LoVo (cell line): ENCODE measurements around the gene ELP1.
"Not testable (repeated sequence)": the region's sequence is repeated elsewhere in the genome, so short reads cannot be mapped to it uniquely, and the experiment has no call there.

Experiments used
- DNase-seq: peaks from one replicate; pipeline ENCODE4 v3.0.0-alpha.2; 2016; ENCODE audit warnings: low spot score

ELP1 gene

DNA sequence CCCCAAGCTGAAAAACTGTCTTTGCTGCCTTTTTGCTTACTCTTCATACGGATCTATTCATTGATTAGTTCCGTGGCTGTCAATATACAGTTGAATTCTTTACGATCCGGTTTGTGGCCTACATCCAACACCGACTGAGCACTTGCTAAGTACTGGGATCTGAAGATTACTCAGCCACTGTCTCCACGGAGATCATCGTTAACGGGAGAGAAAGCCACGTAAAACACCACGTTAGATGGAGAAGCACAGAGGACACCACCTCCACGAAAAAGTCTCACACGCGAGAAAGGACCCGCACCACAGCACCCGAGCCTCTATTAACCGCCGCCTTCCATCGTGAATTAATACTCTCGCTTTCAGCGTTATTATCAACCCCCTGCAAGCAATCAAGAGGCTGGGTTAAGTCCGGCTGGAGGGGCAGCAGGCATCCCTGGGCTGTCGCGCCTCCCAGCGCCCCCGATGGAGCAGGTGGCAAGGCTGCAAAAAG lies 650 bp downstream of the ELP1 start:
- peak; percentile 7 for DNase-seq

DNA sequence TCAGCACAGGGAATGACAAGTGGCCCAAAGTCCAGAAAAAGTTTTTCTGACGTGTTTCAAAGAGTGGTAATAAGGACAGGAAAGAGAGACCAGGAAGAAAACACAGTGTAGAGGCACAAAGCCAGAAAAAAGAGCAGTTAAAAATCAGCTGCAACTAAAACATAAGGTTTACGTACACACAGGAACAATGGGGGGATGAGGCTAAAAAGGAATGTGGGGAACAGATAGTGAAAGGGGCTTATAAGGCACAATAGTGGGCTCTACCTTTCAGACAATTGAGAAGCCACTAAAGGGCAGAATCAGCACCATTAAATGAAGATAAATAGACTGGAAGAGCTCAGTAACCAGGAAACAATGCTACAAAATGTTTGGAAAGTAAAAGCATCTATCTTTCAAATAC lies 5.5 kb downstream of the ELP1 start:
- DNase-seq, result no peak

DNA sequence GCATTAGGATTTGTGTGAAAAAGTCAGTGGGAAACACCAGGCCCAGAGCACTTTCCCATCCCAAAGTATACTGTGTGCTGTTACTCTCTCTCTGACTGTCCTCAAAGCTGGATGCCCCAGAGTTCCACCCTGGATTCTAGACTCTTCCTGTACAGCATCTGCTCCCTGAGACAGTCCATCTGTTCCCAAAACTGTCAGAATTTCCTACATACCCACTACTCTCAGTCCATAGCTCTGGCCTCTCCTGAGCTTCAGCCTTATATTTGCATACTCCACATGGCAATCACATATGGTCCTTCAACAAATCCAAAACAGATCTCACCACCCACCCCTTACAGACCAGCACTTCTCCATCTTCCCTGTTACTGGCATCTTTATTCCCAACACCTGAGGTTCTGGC lies 9.5 kb downstream of the ELP1 start:
- no peak for DNase-seq

DNA sequence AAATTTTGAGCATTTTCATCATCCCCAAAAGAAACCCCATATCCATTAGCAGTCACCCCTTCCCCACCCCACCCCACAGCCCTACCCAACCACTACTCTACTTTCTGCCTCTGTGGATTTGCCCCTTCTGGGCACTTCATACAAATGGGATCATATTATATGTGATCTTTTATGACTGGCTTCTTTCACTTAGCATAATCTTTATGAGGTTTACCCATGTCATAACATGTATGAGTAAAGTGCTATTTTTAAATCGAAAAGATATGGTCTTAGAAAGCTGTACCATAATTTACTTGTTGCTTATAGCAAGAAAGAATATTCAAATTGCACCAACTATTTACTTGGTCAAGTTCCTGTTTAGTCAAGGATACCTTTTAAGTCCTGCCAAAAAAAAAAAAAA lies 12.7 kb downstream of the ELP1 start:
- no peak for DNase-seq

DNA sequence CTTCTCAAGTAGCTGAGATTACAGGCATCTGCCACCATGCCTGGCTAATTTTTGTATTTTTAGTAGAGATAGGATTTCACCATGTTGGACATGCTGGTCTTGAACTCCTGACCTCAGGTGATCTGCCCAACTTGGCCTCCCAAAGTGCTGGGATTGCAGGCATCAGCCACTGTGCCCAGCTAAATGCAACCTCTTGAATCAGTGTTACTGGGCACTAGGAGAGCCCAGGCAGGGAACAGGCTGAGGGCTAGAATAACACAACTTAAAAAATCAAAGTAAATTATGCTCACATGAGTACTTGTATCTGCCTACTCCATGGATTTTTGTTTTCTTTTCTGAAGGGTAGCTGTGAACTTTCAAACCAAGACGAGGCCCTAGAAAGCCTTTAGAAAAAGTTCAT lies 13.5 kb downstream of the ELP1 start:
- not testable (repeated sequence) for DNase-seq

DNA sequence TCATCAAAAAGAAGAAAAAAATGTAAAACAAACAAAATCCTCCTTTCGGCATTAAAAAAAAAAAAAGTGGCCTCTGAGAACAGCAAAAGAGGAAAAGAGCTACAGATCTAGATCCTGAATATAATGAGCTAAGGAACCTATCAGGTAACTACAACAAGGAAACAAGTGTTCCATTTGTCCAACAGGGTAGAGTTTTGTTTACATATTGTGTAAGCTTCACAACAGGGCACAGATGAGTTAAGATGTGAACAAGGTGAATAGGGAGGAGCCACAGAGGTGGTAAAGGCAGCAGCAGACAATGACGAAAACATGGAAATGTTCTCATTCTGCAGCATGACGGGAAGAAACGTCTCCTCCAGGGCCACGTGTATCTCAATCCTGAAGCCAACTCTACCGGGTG lies 14.4 kb downstream of the ELP1 start:
- no peak for DNase-seq

DNA sequence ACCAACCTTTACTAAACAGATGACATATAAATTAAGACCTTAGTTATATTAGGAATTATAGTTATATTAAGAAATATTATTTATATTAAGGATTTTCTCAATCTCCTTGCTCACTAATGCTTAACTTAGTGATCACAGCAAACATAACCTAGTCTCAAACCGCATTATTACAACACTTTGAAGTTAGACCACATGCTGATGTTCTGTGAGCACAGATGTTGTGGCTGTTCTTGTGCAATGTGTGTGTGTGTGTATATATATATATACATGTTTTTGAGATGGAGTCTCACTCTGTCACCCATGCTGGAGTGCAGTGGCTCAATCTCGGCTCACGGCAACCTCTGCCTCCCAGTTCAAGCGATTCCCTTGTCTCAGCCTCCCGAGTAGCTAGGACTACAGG lies 20.5 kb downstream of the ELP1 start:
- DNase-seq, result no peak

DNA sequence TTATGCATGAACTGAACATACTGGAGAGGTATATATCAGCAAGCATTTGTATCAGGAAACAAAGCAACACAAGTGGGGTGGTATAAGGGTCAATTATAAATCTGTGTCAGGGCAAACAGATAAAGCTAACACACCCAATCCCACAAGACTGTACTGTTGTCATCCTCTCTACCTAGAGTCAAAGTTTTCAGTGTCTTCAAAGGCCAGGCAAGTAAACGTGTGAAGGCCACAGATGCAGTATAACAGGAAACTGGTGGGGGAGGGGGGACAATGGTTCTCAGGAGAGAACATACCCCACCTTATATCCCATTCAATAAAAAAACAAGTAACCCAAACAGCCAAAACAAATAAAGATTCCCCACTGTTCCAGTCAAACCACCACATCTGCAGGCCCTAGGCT lies 22.1 kb downstream of the ELP1 start:
- no peak for DNase-seq

DNA sequence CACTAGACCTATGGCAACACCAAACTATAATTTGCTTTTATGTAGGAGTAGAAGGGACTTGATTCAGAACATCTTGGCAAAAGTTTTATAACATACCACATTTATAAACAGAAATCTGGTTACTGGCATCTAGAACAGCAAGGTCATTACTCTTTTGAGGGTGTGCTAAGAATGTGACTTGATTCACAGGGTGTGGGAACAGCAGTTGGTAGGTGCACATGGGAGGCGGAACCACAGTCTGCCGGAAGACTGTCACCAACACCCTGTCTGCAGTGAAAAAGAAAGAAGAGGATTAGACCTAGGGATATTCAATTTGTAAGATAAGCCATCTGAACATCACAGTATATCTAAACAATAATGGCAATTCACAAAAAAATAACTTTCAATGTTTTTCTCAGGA lies 23.0 kb downstream of the ELP1 start:
- no peak for DNase-seq

DNA sequence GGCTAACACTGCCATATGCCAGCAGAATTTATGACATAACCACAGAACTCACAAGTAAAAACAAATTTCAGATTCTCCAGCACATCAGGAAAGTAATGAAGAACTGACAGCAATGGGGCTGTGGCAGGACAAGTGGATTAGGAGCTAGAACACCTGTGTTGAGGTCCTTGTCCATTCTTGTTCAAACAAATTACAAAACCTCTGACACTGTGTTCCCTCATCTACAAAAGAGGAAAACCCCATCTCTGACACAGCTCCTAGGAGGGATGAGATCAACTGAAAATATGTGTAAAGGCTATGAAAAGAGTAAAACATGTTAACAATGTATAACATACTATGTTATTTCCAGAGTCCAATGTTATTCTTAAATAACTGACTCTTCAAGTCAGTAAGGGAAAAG lies 23.5 kb downstream of the ELP1 start:
- DNase-seq, result no peak

DNA sequence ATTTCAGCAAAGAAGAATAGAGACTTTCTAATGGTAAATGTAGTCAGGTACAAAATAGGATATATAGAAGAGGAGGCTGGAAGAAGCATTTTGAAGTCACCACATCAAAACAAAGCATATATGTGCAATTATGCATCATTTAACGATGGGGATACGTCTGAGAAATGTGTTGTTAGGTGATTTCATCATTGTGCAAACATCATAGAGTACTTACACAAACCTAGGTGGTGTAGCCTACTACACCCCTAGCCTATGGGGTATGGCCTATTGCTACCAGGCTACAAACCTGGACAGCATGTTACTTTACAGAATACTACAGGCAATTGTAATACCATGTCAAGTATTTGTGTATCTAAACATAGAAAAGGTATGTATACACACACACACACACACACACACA lies 28.4 kb downstream of the ELP1 start:
- no peak for DNase-seq

DNA sequence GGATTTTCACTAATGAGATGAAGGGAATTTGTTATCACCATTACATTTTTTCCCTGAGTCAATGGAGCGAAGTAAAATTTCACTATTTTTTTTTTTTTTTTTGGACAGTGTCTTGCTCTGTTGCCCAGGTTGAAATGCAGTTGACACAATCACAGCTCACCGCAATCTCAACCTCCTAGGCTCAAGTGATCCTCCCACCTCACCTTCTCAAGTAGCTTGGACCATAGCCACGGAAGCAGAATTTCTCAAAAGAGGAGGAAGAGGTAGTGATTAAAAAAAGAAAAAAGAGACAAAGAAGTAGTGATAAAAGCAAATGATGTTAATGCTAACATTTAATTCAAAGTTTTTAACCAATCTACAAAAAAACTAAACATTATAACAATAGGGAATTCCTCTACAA lies 29.8 kb downstream of the ELP1 start:
- DNase-seq, result no peak

DNA sequence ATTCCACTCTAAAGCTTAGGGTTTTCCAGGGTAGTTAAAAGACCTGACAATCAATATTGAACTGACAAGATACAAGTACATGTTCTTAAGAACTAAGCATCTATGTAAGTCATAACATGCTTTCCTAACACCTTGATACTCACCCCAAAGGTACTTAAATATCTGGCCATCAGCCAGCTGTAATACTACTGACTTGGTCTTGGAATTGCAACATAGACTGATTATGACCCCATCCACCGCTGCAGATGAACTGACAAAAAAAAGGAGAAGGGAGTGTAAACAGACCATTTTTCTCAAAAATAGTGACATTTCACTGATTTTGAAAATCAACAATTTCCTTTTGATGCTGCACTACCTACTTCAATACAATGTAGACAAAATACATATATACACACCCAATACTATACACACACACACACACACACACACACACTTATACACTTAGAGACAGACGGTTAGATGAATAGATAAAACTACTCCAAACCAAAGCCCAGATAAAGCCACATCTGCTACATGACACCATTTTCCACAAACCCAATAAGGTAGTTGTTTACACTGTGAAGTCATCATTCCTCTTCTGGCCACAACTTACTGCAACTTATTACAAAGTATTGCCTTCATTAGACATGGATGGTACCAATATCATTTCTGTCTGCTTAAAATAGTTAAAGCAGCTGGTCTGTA lies 30.4 kb downstream of the ELP1 start:
- DNase-seq, result no peak

DNA sequence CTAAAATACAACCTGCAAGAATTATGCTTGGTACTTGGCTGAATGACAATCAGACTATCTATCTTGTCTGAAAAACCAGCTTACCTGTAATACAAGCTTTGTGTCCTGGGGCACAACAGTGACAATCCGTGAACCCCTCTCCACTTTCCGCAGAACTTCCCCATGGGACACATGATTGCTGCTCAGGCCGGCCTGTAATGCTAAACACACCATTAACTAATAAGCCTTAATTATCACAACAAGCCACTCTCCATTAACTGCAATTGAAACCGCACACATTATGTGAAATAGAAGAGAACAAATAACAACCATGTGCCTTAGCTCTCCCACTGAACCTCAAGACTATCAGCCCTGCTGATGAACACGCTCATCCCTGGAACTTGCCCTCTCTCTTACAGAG lies 33.7 kb downstream of the ELP1 start:
- DNase-seq, result no peak

DNA sequence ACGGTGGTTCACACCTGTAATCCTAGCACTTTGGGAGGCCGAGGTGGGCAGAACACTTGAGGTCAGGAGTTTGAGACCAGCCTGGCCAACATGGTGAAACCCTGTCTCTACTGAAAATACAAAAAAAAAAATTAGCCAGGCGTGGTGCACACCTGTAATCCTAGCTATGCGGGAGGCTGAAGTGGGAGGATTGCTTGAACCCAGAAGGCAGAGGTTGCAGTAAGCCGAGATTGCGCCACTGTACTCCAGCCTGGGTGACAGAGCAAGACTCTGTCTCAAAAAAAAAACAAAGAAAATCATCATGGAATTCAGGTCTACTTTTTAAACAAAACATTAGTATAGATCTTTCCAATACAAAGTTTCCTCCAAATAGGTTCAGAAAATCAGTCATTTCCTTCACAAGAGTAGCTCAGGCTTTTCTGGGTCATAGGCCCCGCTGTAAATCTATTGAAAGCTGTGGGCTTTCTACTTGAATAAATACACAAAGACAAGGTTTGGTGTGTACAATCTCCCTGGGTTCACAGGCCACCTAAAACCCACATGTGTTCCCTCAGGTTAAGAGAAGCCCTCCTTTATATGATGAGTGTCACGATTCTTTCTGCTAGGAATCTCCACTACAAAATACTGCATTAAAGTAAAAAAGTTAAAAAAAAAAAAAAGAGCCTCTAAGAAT lies 34.8 kb downstream of the ELP1 start:
- DNase-seq, result not testable (repeated sequence)

DNA sequence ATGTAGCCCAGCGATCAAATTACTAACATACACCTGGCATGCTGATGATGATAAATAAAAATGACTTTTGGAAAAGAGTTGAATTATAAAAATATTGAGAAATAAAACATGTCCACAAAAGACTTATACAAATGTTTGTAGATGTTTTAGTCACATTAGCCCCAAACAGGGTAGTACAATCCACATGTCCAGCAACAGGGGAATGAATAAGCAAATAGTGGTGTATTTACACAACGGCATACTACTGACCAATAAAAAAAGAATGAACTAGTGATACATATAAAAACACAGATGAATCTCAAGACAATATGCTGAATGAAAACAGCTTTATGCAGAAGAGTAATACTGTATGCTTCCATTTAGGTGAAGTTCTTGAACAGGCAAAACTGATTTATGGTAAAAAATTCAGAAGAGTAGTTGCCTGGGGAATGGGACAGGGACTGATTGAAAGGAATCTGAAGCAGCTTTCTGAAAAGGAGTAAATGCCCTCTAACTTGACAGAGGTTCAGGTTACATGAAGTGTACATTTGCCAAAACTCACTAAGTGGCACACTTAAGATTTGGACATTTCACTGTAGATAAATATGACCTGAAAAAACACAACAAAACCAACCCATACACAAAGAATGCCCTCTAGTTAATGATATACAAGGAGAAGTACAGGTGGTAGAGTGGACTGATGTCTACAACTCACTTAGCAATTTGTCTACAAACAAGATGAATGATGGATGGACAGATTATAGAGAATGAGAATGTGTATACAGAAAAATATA lies 36.4 kb downstream of the ELP1 start:
- DNase-seq, result no peak

DNA sequence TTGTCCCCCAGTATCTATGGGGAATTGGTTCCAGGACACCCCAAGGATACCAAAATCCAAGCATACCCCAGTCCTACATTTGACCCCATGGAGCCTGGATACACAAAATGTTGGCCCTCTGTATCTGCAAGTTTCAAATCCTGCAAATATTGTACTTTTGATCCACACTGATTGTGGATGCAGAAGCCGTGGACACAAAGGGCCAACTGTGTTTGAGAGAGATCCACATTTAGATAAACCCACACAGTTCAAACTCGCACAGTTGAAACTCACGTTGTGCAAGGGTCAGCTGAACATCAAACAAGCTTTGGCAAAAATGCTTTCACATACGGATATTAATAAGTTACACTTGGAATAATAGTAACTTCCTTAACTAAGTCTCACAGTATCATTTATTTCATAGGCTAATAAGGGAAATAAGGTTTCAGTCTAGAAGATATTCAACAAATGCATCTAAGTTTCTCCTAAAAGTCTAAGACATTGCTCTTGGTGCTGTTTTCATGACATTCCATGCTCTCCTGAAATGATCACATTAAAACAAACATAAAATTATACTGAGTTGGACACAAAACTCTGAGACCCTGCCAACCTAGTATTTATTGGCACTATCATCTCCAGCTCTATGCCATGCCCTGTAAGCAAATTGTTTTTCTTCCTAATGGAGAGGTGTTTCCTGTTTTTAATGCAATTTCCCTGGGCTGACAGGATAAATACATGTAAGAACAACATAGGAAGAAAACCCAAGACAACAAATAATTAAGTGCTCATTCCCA lies 39.5 kb downstream of the ELP1 start:
- no peak for DNase-seq

DNA sequence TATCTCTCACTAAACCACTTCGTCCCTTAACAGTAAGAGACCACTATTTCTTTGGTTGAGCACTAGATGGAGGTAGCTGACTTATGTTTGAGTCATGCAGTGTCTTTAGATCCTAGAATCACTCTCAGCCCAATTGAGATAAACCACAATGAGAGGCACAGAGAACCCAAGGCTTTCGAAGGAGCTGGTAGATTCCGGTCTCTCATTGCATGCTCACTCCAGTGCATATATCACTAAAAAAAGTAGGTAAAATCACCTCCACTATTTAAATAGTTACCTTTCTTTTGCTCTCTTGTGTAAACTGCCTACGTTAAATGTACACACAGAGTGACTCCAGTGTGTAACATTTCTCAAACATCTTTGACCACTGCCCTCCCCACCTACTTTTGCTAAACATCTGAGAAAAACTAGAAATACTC lies 44.3 kb downstream of the ELP1 start:
- no peak for DNase-seq

DNA sequence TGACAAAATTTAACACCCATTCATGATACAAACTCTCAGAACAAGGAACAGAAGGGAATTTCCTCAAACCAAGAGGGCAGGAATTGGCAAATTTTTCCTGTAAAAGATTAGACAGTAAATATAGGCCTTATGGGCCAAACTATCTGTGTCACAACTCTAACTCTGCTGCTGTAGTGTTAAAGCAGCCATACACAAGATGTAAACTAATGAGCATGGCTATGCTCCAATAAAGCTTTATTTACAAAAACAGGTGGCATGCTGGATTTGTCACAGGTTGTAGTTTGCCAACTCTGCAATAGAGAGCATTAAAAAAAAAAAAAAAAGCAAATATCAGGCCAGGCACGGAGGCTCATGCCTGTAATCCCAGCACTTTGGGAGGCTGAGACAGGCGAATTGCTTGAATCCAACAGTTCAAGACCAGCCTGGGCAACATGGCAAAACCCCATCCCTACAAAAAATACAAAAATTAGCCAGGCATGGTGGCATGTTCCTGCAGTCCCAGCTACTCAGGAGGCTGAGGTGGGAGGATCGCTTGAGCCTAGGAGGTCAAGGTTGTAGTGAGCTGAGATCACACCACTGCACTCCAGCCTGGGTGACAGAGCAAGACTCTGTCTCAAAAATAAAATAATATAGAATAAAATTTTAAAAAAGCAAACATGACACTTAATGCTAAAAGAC lies 47.2 kb downstream of the ELP1 start:
- DNase-seq, result not testable (repeated sequence)

DNA sequence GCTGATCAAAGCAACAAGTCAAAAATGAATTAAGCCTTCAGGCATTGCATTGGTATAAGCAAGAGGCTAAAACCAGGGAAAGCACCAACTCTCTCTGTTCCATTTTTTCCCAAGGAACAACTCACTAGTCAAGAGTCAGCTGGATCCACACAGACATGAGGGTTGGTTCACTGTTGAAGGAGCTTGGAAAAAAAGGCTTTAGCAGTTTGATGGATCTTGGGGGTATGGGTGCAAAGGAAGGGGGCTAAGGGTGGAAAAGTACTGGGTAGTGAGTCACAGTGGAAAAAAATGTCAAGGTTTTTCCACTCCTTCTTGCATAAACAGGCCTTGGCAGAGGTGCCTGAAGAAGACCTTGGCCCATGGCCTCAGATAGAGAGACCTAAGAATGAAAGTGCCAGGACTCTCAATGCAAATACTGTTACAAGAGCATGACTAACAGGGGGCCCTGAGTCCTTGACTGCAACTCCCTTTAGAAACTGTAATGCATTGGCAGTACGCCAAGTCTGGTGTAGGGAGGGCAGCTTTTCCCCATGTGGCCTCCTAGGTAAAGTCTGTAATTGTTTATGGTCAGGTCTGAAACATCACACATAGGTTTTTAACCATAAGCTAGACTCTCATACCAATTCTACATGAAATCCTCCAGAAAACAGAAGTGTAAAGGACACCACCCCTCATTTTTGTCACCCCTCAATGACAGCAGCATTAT lies 48.1 kb downstream of the ELP1 start:
- DNase-seq, result peak; percentile 33

DNA sequence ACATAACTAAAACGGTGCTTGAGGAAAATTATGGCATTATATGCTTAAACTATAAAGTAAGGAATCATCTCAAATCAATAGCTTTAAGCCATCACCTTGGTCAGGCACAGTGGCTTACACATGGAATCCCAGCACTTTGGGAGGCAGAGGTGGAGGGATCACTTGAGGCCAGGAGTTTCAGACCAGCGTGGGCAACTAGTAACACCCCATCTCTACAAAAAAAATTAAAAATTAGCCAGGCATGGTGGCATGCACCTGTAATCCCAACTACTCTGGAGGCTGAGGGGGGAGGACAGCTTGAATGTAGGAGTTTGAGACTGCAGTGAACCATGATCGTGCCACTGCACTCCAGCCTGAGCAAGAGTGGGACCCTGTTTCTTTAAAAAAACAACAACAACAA lies 49.2 kb downstream of the ELP1 start:
- DNase-seq, result no peak
